NCI-H146 treated with DMSO at 0.1 percent for 48 hours (cell line): ENCODE data around the gene GALT.

ENCODE experiments used
- DNase-seq: peaks from one replicate; lab custom pipeline; 2025; ENCODE audit not compliant: unreplicated experiment; lab: John Stamatoyannopoulos, UW

GALT gene

DNA sequence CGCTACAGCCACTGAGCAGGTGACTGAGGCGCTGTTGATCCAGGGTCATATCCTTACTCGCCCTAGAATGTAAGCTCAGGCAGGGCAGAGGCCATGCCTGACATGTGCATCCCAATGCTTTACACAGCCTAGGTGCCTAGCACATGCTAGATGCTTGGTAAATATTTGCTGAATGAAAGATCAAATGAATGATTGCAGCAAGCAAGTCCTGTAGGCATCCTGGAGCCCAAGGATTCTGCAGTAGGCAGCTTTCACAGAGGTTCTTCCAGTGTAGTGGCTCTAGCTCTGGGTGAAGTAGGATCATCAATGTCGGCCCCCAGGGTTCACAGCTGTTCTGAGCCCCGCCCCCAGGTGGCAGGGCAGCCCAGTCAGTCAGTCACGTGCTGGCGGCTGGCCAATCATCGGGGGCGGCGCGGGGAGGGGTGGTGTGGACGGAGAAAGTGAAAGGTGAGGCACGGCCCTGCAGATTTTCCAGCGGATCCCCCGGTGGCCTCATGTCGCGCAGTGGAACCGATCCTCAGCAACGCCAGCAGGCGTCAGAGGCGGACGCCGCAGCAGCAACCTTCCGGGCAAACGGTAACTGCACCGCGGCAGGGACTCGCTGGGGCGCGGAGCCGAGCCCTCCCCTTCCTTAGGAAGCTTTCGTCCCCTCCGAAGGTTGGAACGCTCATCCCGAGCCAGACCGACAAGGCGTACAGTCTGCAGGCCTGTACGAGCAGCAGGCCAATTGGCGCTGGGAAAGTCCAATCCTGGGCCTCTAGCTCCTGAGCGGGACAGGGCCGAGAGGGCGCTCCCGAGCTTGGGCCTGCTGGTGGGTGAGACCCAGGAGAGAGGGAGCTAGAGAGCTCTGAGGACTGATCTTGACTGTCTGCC is at the start of gene GALT:
TSS of gene GALT (plus strand) at position 465 of the 873 bp plus-strand sequence. CDS start at position 495, 30 bp downstream.
- DNase-seq: peak; percentile 94

DNA sequence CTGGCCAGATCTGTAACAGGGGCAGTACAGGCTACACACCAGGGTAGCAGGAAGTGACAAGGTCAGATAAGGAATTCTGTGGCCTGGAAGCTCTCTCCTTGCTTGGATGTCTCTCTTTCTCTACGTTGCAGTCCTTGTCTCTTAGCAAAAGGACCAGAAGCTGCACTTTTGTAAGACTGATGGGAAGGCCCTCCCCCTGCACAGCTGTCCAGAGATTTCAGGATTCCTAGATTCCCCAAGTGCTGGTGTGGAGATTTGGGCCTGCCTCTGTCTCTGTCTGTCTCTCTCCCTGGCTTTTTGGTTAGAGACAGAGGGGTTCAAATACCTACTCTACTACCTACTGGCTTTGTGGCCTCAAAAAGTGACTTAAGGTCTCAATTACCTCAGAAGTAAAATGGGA is 46.9 kb upstream of the GALT start:
- DNase-seq: no peak

DNA sequence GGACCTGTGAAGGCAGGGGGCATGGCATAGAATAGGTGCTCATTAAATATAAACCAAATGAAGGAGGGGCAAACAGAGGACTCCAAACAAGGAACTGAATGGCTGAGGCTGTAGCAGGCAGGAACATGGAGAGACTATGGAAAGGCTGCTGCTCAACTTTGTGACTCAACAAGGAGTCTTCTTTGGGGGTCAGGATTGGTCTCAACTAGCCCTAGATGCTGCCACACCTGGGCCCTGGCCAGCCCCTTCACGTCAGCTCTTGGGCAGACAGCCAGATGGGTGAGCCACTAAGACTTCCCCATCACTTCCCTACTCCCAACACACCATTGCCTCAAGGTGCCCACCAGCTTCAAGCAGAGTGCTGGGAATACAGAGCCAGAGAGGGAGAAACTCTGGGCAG is 45.6 kb upstream of the GALT start:
- DNase-seq: no peak

DNA sequence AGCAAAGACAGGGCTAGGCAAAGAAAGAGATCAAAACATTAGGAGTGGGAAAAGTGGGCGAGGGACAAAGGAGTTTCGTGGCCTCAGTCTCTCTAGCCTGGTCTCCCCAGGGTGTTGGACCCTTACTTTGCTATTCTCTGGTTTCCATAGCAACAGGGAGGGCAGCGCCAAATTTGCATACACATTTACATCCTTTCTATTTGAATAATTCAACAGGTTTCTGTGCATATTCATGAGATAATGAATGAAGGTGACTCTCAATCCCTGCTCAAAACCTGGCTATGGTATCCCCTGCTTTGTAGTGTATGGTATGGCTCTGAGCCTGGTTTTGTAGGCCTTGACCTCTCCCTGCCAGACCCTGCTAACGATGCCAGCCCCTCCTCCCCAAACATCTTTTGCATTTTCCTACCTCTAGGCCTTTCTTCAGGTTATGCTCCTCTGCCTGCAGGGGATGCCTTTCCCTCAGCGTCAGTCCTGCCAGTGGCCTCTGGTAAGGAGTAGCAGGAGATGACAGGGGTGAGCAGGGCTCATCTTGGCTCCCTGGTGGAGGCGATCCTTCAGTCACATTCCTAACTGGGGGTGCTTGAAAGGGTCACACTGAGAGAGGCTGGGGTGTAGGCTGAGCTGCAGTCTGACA is 44.4 kb upstream of the GALT start:
- DNase-seq: no peak

DNA sequence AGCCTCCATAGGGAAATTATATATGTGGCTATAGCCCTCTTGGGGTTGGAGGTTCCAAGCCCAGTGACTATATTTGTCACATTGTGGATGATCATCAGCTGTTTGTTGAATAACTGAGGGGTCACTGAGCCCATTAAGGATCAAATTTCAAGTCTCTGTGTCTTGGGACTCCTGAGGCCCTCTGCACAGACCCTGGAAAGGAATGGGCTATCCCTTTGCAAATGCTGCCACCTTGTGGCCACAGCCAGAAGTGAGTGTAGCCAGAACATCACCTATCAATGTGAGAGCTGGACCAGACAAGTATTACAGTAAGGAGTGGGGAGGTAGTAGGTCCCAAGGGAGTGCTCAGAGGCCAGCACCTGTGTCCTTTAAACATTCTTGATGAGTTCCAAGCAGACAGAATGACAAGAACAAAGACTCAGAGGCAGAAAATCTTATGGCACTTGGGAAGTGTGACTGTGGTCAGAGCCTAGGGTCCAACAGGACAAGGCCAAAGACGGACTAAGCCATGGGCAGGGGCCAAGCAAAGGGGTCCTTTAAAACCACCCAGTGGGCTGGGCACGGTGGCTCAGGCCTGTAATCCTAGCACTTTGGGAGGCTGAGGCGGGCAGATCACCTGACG is 42.8 kb upstream of the GALT start:
- DNase-seq: peak; percentile 56

DNA sequence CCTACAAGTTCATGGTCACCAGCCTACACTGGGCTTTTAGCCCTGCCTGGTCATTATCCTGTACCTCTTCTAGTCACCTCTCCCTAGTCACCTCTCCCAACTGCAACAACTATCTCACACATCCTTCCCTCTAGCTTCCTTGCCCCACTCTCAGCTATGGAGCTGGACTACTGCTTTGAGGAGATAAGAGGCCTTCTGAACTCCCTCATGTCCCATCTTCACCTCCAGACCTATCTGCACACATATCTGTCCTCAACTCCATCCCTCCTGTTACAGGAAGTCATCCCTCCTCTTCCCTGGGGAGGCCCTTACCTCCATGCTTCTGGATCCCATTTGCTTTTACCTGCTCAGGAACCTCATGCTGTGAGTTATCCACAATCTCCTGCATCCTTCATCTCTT is 40.3 kb upstream of the GALT start:
- DNase-seq: no peak

DNA sequence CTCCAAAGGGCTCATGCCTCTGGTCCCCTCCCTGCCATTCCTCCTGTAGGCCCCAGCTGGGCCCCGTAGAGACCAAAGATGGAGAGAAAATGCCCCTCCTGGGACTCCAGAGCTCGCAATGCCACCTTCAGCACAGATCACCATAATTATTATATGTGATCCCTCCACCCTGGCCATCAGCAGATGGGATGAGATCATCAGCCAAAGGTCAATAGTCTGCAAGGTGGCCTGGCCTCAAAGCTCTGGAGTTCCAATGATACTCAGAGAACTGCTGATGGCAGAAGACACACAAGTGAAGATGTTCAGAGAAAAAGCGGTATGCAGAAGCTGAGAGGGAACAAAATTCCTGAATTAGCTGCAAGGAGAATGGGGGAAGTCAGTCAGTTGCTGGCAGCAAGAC is 39.6 kb upstream of the GALT start:
- peak; percentile 25 for DNase-seq

DNA sequence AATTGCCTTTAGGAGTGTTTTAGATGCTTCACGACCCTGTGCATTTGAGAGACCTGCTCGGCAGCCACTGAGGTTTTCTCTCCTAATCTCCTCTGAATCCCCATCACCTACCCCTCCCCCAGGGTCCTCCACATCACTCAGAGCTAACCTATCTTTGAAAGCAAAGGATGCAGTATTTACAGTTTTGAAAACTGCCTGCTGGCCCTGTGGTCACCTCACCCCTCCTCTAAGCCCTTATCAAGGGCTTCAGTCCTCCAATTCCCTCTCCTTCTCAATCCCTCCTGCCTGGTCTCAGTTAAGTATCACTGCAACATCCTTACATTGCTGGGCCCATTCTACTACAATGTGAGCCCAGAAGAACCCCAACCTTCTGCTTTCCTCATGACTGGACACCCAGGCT is 39.1 kb upstream of the GALT start:
- no peak for DNase-seq

DNA sequence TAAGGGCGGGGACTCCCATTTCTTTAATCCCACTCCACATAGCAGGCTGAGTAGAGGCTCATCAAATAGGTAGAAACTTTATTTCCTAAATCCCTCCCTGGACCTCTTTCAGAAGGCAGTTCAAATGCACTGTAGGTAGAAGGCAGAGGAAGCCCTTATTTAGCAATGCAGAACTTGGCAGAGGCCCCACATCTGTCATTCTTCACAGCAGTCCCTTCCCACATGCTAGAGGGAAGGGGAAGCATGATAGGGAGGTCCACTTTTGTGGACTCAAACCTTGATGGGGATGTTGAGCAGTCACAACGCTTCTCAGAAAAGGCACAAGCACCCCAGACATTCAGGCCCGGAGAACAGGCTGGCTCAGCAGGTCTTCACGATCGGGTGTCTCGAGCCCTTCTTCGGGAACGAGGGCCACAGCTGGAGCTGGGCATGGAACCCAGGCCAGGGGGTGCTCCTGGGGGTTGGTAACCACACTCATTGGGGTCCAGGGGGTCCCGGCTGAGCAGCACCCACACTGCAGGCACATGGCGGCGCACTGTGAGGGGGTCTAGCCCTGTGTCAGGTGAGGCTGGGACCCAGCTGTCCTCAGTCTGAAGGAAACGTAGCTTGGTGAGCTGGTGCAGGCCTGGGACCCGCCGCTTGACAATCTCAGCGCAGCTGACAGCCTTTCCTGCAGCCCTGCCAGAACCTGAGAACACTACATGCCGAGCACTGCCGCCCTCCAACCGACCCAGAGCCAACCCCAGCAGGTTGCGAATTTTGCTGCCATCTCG is 35.9 kb upstream of the GALT start:
- DNase-seq: no peak

DNA sequence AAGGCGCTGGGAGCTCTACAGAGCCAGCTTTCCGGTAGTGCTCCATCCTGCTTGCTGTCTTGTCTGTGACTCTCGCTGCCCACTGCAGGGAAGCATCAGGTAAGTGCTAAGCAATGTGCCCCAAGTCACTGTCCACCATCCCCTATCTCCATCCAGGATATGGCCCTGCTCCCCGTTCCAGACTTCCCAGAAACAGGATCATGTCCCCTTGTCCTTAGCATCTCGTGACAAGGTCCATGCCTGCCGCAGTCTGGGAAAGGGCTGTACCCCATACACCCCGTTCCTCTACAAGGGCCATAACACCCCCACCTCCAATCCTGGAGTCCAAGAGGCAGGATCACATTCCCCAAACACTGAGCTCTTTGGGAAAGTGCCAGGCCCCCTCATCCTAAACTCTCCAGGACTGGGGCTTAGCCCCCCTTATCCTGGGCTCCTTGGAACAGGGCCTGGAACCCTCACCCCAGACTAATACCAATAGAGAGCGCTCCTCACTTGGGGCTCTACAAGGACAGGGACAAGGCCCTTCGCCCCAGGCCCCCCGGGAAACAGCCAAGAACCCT is 35.1 kb upstream of the GALT start:
- no peak for DNase-seq

DNA sequence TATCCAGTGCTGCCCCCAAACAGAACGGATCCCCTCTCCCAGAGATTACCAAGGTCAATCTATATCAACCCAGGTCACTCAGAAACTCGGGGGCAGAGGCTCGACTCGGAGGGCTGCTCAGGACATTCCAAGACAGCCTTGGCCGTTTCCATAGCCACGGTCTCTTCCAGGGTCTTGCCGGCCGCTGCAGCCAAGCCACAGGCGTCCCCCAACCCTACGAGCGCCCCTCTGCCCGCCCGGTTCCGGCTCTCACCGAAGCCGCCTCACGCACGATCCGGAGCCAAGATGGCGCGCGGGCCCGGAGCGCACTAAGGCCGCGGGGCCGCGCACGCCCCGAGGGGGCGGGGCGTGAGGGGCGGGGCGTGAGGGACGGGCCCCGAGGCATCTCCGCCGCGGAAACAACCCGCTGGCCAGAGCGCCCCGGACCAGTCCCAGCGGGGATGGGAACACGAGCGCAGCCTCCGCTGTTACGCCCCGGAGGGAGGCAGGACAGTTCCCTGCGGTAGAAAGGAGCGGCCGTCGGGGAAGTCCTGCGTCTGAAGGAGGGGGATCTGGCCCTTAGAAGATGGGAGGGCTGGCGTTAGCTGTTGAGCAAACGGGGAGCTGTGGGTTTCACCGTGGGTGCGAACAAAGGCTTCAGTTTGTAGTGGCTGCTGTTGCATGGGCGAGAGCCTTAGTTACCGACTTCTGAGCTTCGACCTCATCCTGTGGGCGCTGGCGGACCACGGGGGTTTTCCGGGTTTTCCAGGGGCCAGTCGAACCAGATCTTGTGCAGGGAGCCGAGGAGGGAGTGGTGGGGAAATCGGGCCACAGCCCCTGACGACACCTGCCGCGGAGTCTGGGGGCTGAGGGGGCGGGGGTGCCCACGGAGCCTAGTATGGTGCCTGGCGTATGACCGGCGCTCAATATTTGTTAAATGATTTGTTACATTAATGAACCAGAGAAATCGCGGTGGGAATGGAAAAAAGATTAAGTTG is 34.4 kb upstream of the GALT start, which contains the start of gene RPP25L:
TSS of gene RPP25L (minus strand) at position 287 of the 977 bp plus-strand sequence. CDS start 801 bp downstream, outside the sequence.
- DNase-seq: peak; percentile 42

DNA sequence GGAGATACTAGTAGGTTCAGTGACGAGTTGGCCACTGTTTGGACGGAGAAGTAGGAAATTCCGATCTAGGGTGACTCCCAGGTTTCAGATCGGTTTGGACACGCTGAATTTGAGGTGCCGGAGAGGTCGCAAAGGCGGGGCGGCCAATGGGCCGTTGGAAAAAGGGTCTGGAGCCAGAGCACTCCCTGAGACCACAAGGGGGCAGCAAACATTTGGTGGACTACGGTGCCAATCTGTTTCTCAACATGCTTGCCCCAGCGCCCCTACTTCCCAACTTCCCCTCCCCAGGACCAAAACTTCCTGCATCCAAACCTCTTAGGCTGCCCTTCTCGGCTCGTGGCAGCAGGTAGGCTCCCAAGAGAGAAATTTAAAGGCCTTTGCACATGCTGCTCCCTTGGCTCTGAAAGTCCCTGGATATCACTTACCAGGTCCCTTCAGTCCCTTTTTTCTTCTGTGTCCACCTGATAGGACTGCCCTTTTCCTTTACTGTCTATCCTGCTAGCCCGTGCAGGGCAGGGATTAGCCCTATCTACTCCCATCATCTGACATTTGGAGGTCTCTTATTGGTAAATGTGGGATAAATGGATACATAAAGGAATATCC is 33.6 kb upstream of the GALT start:
- DNase-seq: peak; percentile 70

DNA sequence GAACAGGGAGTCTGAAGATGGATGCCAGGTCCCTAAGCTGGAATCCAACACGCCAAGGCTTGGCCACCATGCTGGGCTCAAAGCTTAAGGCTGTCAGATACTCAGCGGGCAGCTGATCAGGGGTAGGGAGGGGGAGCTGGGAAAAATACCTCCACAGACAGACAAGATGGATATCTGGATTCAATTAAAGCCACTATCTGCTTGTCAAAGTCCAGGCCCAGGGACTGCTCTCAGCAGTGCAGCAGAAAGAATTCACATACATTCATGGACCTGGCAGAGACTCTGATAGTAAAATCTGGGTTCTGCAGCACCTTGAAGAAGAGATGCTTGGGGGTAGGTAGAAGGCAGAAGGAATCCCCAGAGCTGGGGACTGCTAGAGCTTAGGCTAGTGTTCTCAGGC is 31.3 kb upstream of the GALT start:
- no peak for DNase-seq

DNA sequence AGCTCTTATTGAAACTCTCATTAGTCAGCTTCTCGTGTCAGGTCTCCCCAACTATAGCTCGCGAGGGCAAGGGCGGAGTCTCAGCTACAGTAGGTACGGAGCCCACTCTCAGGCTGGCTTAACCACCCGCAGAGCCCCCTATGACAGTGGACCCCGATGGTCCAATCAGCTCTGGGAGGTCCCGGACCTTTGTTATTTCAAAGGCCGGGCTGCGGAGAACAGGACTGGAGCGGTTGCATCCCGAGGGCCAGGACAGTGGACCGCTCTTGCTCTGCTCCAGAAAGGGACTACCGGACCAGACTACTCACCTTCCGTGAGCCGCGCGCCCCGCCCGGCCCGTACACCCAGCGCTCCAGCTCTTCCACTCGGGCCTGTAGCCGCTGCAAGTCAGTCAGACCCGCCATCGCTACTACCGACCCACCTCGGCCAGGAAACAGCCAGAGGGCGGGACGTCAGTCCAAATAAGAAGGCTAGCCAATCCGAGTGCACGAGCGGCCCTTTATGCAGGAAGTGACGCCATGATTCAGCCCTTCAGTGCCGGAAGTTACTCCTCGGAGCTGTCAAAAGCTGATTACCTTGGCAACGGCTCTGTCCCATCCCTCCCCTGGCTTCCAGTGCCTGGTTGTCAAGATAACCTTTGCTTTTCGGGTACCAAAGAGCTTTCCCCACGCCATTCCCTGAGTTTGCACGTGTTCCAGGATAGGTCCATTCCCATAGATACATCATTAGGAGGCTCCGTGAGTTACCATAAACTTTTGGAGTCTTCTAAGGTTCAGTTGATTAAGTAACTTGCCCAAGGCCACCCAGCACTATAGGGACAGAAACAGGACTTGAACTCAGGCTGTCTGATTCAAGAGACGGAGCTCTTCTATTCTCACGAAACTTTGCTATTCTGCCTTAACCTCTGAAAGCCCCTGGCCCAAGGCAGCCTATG is 26.1 kb upstream of the GALT start, which contains the start of gene DCTN3:
TSS of gene DCTN3 (minus strand) at position 435 of the 934 bp plus-strand sequence. CDS start at position 404, 31 bp downstream.
- peak; percentile 97 for DNase-seq

DNA sequence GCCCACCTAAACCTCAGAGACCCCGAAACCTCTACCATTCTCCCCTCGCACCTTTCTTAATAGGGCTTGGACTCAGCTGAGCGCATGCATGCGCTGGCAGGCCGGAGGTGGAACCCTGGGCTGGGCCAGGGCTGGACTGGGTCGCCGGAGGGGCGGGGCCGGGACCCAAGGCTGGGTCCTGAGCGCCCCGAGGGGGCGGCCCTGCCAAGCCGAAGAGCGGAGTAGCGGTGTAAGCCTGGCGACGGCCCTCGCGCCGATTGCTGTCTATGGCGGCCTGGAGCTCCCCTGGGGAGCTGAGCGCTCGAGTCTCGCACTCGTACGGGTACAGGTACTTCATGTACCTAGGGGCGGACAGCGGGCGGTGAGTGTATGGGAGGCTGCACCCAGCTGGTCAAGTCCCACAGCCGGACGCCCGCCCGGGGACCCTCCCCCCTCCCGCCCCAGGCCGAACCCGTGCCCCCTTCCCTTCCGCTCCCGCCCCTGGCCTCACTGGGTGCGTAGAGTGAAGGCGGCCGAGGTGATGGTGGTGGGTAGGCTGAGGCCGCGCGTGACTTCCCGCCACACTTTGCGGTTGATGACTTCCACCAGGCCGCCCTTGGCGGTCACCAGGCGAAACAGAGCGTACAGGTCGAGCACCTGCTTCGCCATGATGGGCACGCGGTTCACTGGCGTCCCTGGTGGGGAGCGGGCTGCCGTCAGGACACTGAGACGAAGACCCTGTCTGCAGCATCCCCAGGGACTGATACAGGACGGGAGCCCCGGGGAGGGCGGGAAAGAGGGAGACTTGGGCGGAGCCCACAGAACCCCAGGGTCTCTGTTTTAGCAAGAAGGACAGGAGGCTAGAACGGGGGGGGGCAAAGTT is 22.9 kb upstream of the GALT start:
- no peak for DNase-seq

DNA sequence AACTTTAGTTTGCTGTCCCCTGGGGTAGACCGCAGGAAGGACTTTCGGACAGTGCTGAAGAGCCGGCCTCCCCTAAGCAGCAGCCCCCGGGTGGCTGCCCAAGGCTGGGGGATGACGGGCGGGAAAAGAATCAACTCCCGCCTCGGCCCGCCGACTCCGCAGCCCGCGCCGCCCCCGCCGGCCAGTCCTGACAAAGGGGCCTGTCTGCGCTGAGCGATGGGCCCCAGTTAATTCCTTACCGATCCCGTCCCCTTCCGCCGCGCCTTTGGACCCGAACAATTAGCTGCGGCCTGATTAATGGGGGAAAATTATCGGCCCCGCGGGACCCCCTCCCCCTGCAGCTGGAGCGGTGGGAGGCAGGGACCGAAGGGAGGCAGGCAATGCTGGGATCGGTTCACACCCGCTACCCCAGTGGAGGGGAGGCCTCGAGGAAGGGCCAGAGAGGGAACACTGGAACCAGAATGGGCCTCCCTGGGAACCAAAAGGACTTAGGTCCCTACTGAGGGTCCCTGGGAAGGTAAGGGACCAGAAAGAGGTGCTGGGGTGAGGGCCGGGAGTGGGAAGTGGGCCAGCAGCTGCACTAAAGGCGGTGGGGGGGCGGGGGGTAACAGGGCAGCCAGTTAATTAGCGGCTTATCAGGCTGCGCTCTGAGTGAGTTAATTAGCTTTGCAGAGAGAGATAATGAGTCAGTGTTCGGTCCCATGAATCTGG is 21.8 kb upstream of the GALT start:
- no peak for DNase-seq

DNA sequence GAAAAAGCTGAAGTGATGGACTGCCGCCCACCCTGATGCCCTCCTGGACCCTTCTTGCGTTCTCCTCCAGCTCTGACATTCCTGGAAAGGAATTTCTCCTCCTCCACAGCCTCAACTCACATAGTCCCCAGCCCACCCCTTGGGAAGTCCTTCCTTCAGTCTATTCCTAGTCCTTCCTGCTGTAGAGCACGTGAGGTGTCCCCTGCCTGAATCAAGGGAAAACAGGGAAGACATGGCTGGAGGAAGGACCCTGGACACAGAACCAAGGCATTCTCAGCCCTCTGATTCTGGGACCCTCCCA is 21.3 kb upstream of the GALT start:
- no peak for DNase-seq
